ENCODE data around the gene DSCAML1.

Gene DSCAML1

DNA sequence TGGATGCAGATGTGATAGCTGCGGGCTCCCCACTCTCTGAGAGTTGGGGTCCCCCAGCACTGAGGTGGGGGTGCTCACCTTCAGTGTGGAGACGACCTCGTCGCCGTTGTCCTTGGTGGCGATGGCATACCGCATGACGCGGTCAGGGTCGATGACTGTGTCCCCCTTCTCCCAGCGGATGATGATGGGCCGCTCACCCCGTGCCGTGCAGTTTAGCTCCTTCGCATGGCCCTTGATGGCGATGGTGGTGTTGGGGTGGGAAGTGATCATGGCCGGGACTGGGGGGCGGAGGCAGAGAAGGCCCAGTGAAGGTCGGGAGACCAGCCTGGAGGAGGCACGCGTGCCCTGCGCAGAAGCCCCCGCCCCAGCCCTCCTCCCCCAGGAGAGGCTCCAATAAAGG is 315.1 kb downstream of the DSCAML1 start:
- DNase-seq: no peak

DNA sequence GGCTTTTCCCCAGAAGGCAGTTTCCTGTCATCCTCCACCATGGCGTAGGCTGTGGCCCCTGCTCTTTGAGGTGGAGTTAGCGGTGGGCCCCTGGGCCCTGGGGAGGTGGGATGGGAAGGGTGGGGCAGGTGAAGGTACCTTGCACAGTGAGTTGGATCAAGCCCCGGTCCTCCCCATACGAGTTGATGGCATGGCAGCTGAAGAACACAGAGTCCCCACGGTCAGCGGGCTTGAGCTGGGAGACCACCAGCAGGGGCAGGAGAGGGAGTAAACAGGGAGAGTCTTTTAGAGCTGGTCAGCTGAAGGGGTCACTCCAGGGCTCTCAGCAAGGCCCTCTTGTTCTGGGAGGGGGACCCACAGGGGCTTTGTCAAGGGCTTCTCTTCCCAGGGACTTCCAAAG is 316.0 kb downstream of the DSCAML1 start:
- no peak for DNase-seq

DNA sequence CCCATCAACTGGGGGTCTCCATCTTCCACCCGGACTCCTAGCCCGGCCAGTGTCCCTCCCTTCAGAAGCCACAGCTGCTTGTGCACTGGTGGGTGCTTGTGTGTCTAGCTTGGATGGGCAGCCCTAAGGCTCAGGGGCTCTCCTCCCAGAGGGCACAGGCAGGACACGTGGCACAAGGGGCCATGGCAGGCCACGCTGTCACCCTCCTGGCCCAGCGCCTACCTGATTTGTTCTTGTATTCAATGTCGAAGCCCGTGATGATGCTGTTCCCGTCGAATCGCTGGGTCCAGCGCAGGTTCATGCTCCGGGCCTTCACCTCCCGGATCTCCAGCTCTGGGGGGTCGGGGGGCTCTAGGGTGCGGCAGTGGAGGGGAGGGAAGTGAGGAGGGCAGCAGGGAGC is 316.8 kb downstream of the DSCAML1 start:
- no peak for DNase-seq

DNA sequence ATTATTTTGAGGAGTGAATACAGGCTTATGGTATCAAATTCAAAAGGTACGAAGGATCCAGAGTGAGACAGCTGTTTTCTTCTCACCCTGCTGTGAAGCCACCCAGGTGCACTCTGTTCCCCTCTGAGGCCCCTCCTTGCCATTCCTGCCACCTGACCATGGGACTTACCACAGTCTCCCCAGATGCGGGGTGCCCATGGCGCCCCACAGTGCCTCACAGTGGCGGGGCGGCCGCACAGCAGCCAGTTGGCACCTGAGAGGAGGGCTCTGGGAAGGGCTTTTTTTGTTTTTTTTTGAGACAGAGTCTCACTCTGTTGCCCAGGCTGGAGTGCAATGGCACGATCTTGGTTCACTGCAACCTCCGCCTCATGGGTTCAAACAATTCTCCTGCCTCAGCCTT is 317.6 kb downstream of the DSCAML1 start:
- no peak for DNase-seq

DNA sequence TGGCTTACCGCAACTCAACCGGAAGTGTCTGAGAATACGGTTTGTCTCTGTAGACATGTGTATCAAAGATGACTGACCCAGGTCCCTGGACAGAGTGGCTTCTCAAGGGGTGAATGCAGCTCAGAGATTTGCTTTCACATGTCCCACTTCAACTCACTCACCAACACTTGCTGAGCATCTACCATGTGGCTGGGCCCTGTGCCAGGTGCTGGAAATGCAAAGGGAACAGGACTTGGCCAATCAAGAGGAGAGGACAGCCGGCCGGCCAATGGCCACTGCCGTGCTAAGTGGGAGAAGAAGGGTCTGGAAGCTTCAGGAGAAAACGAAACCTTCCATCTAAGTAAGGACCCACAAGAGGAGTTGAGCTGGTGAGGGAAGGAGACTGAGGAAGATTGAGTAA is 318.1 kb downstream of the DSCAML1 start:
- no peak for DNase-seq

DNA sequence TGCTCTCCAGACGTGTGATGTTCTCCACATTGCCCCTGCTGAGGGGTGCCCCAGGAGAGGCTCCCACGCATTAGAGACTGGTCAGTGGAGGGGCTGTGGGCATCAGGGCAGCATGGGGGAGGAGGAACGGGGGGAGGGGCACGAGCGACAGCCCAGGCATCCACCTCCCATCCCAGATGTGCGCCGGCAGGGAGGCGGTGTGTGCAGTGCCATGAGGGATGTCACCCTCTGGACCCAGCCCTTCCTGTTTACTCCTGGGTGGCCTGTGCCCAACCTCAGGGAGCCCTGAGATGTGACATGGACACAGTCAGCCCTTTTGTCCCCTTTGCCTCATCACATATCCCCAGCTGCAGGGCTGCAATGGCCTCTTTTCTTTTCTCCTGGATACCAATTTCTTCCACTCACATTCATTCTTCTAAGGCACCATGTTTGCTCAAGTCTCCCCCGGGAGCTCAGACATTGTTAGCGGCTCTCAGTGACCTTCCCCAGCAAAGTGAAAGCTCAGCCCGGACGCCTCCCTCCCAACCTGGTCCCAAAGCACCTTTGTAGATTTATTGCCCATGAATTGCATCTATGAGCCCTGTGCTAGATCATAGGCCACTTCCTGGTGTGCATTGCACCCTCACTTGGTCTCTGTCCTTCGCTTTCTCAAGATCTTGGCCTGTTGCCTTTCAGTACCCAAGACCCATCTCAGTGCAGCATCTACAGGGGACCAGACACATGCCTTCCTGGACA is 318.7 kb downstream of the DSCAML1 start:
- DNase-seq: no peak

DNA sequence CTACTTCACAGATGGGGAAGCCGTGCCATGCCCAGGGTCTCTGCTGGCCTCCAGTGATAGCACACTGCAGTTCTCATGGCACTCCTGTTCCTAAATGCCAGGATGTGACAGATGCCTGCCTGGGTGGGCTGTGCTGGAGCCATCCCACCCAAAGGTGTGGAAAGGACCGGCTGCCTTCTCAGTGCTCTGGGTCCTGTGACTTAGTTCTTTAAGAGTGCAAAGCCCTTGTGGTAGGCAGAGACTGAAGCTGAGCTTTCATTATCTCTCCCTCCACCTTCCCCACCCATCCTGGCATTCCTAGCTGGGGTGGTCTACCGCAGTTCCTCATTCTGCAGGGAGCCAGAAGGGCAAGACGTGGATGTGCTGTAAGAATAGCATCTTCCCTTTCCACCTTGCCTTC is 319.3 kb downstream of the DSCAML1 start:
- DNase-seq: no peak

DNA sequence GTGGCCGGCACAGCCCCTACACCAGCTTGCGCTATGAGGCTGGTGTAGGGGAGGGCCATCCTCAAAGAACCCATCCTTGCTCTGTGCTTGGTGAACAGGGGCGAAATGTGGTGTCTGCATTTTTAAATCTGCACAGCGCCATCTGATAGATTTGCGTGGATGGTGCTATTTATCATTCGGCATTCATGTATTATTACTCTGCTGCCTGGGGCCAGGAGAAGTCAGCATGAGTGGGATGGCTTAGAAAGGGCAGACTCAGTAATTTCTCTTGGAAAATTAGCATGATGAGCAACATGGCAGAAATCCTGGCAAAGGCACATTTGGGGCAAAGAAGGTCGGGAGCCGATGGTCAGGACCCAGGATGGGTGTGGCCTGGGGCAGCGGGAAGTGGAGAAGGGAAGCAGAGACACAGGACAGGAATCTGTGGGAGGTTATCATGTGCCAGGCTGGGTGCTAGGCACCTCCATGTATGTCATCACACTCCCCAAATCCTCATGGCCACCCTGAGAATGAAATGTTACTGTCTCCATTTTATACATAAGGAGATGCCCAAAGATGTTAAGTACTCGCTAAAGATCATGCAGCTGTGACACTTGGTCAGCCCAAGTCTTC is 320.4 kb downstream of the DSCAML1 start:
- no peak for DNase-seq

DNA sequence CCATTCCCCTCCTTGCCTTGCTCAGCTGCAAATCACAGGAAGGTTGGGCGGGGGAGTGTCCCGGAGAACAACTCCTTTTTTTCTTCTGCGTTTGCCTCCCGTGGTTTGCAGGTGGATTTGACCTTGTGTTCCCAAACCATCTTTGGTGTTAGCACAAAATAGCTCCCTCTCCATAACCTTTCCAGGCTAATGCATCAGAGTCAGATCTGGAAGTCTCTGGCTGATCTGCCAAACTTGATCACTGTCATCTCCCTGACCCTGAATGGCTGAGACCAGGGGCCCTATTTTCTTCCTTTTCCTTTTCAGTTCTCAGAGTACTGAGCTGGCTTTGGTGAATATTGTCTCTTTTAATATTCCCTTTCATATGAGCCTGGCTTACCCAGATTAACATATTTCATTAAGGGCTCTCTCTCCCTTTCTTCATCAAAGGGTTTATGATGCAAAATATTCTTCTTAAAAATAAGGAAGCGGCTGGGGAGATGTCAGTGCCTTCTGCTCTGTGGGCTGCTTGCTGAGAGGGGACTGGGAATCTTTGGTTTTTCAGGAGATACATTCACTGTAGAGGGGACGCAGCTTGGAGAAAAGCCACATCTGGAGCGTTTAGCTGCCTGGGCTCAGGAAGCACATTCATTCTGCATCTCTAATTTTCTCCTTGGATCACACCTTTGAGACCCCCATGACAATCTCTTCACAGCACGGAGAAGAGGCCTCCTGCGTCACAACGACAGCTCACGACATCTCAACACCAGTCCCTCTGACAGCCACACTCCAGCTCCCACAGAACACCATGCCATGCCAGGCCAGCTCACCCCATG is 321.1 kb downstream of the DSCAML1 start:
- no peak for DNase-seq

DNA sequence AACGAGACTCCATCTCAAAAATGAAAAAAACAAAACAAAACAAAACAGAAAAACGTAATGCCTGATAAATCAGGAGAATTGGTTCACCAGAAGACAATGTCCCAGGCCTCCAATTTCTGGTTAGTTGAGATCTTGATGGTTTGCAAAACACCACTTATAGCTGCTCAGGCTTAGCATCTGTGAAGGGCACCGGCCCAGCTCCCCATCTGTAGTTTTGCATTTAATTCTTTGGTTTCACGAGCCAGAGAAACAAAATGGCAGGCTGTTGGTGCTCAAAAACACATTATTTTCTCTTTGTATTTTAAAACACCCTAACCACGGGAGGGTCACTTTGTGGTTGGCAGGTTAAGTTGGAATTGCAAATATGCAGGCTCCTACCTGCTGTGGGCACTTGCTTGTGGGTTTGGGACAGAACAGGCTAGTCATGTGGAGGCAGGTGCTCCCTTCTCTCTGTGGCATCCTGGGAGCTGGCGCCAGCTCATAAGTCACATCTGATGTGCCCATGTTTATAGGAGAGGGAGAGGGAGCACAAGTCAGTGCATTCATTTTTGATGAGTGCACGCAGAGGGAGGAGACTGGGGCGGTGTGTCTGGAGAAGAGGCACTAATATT is 323.4 kb downstream of the DSCAML1 start:
- peak; percentile 81 for DNase-seq

DNA sequence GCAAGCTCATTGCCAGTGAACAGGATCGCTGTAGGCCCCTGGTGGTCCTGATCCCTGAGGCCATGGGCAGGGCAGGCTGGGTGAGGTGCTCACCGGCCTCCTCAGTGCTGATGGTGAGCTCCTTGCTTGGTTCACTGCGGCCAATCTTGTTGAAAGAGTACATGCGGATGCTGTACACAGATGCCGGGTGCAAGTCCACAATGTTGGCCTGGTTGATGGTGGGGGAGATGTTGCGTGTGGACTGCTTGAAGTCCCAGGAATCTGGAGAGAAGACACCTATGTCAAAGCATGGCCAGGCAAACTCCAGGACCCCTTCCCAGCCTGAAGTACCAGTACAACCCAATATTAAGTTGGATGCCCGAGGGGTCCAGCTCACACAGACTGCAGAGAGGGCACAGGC is 325.2 kb downstream of the DSCAML1 start:
- DNase-seq: no peak

DNA sequence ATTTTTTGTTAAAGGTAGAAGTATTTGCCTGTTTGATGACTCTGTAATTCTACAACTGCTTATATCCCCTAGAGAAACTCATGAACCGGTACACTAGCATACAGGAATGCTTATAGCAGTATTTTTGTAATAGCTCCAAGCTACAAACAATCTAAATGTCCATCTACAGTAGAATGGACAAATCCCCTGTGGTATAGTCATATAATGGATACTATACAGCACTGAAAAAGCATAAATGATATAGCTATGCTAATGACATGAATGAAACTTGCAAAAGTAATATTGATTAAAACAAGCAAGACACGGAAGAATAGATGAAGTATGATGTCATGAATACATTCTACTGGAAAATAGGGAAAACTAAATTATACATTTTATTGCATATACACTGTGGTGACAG is 326.4 kb downstream of the DSCAML1 start:
- DNase-seq: no peak

DNA sequence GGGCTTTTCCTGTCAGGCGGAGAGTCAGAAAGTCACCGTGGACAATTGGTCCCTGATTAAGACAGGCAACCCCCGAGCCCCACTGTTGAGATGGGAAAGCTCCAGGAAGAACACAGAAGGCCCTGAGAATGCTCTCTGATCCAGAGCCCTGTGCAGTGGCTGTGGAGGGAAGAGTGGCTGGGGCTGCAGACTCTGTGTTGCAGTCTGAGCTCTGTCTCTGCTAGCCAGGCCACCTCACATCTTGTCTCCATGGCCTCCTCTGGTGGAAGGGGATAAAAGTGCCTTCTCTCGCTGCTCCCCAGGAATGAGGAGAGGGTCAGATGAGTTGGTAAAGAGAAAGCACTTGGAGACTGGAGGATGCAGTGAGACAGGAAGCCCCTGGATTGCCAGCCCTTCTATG is 328.1 kb downstream of the DSCAML1 start:
- DNase-seq: no peak

DNA sequence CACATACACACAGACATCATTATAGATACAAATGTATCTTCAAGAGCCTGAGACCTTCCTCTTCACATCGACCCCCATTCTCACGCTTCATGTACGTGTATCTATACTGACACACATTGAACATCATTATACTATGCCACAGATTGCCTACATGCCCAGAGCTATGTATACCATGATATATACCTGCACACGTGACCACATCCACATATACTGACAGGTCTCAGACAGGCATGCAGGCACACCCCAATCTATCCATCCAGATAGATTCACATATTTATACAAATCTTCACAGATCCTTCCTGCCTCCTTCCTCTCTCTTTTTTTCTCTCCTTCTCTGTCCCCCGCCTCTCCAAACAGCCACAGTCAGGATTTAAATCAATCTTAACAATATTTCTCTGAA is 329.2 kb downstream of the DSCAML1 start:
- no peak for DNase-seq

DNA sequence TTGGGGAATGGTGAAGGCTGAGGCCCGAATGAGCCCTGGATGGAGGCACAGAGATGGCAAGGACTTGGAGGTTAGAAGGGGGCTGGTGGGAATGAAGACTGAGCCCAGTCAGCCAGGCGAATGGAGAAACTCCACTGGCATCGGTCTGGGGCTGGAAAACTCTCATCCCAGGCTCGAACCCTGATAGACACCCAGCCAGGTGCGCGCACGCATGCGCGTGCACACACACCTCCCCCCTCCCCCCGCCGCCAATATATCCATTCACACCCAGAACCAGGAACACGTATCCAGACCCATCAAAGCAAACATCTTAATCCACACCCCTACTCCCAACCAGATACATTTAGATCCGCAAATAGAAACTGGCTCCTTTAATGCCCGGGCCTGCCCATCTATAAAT is 330.1 kb downstream of the DSCAML1 start:
- no peak for DNase-seq

DNA sequence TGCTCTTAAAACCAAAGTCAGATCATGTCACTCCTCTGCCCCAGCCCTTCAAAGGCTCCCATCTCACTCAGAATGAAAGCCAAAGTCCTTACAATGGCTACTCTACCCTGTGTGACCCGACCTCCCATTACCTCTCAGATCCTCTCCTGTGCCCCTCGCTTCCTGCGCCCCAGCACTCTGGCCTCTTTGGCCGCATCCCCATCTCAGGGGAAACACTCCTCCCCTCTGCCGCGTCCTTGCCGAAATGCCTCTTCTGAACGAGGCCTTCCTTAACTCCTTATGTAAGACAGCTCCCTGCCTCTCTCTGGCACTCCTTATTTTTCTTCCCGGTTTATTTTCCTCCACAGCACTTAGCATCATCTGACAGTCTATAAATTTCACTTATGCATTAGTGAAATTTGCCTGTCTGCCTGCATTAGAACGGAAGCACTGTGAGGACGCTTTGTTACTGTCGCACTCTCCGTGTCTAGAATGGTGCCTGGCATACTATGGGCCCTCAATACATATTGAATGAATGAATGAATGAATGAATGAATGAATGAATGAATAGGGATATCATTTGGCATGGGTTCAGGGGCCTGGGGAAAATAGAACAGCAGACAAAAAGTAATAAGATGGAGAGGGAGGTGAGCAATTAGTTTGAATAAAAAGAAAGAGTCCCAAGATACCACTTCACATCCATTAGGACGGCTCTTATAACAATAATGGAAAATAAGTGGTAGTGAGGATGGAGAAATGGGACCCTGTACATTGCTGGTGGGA is 331.6 kb downstream of the DSCAML1 start:
- DNase-seq: peak; percentile 90

DNA sequence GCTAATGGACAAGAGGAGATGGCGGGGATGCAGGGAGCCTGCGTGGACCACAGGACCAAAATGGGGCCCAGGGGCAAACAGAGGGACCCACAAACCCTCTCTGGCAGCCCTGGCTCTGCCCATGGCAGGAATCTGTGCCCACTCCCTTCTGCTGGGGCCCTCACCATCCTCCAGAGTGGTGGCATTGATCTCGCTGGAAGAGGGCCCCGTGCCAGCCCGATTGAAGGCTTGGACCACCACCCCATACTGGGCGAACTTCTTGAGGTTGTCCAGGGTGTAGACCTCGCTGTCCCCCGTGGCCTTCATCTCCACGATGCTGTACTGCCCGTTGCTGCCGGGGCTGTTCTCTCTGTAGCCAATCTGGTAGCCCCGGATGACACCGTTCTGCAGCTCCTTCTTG is 332.2 kb downstream of the DSCAML1 start:
- DNase-seq: no peak

DNA sequence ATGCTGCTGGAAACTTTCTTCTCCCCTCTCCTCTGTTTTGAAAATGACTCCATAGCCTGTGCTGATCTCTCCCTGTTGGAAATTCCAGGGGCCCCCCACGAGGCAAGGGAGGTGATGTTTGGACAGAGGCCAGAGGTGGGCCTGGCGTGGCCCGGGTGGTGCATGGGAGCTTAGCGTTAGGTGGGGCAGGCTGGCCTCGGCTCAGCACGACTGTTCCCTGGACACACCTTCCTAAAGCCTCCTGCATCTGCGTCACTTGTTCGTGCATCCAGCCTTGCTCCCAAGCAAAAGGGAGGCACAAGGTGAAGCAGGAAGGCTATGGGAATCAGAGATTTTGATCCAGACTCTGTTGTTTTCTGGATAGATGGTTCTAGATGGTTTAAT is 334.2 kb downstream of the DSCAML1 start:
- no peak for DNase-seq

DNA sequence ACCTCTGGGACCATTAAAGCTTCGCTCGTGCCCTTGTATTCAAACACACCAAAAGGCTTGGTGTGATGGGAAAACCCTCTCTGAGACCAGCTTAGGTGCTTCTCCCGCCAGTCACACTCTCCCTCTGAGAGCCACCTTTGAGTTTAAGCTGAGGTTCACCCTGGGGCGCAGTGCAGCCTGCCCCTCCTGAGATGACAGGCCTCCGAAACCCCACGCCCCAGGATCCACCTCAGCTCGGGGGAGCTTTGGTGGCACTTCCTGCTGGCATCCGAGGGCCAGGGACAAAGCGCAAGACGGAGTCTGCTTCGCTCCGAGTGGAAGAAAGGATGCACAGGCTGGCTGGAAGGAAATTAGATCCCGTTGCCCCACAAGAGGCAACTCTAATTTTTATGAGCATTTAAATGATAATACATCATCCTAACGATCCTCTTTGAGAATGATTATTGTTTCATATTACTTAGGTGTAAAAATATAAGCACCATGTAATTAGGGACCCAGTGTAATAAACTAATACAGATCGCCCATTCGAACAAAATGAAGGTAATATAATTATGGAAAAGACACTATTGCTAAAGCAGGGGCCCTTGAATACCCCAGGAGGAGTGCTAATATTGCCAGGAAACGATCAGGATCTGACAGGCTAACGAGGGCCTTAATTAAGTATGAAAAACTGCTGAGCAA is 334.7 kb downstream of the DSCAML1 start:
- no peak for DNase-seq

DNA sequence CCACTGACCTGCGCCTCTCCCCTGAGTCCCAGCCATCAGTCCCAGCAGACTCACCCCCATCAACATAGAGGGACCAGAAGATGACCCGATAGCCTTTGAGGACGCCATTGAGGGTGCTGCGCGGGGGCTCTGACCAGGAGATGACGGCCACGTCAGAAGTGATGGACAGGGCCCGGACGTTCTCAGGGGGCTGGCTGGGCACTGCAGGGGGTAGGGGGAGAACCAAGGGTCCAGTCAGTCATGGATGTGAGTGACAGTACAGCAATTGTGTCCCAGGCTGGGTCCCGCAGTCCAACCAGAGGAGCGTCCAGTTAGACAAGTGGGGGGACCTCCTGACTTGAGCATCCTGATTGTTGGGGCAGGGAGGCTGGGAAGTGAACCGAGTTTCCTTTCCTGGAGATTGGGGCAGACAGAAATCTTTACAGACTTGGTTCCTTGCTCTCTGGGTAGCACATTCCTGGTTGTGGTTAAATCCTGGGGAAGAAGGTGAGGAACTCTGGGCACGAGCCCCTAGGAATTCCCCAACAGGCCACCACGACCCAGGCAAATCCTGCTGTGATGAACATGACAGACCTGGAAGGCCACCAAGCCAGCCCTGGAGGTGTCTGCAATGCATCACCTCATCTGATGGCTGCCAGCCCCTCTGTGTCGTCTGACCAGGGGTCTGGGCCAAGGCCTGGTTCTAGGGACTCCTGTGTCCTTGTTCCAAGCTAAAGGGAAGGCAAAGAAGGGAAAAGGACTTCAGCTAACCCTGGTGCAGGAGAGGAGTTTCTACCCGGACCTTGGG is 335.4 kb downstream of the DSCAML1 start:
- DNase-seq: no peak

DNA sequence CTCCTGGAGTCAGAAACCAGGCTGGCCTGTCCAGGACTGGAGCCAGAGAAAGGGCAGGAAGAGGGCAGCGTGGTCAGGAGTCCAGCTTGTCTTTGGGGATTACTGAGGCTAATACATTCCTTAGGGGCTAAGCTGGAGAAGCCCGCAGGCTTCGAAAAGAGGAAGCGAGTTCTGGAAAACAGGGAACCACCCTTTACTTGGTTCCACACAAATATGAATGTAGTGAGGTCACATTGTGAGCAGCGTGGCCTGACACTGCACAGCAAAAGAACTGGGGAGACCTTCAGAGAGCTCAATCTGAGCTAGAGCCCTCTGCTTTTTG is 337.1 kb downstream of the DSCAML1 start:
- DNase-seq: no peak
